H9 (cell line): ENCODE results near the gene NRP2. TPM values are rescaled to one million over a fixed set of nuclear protein-coding genes. Genes with fewer than 3 reads are reported as not detected.

Source experiments
- DNase-seq: peaks from one replicate; pipeline ENCODE4 v3.0.0-alpha.2; 2017
- H2AFZ ChIP-seq: one replicate; pipeline ENCODE4 v1.6.1; 2013; ENCODE audit warnings: mild to moderate bottlenecking, low read length, control low read depth, moderate library complexity
- H2AK5ac ChIP-seq: 2 replicates; pipeline ENCODE4 v1.6.1; 2013; ENCODE audit warnings: low read length, control low read depth, mixed read lengths; ENCODE audit not compliant: insufficient read length
- H2BK120ac ChIP-seq: one replicate; pipeline ENCODE4 v1.6.1; 2013; ENCODE audit warnings: low read depth, mild to moderate bottlenecking, low read length, control low read depth, inconsistent platforms; ENCODE audit not compliant: poor library complexity, severe bottlenecking
- H2BK12ac ChIP-seq: 2 replicates; pipeline ENCODE4 v1.6.1; 2013; ENCODE audit warnings: low read length, control low read depth, mixed read lengths, low read depth; ENCODE audit not compliant: insufficient read length
- H2BK15ac ChIP-seq: 2 replicates; pipeline ENCODE4 v1.6.1; 2013; ENCODE audit warnings: low read depth, low read length, control low read depth
- H2BK20ac ChIP-seq: one replicate; pipeline ENCODE4 v1.6.1; 2013; ENCODE audit warnings: low read depth, mild to moderate bottlenecking, low read length, control low read depth, inconsistent platforms; ENCODE audit not compliant: poor library complexity, severe bottlenecking
- H2BK5ac ChIP-seq: 2 replicates; pipeline ENCODE4 v1.6.1; 2013; ENCODE audit warnings: low read length, control low read depth, mixed read lengths; ENCODE audit not compliant: insufficient read length
- H3K14ac ChIP-seq: 2 replicates; pipeline ENCODE4 v1.6.1; 2013; ENCODE audit warnings: low read length, control low read depth; ENCODE audit not compliant: insufficient read depth
- H3K18ac ChIP-seq: 2 replicates; pipeline ENCODE4 v1.6.1; 2013; ENCODE audit warnings: low read depth, mild to moderate bottlenecking, mixed read lengths, low read length, control low read depth; ENCODE audit not compliant: insufficient read length
- H3K23ac ChIP-seq: 2 replicates; pipeline ENCODE4 v1.6.1; 2013; ENCODE audit warnings: low read length, control low read depth, mixed read lengths, low read depth; ENCODE audit not compliant: insufficient read length
- H3K23me2 ChIP-seq: 2 replicates; pipeline ENCODE4 v1.6.1; 2013; ENCODE audit warnings: low read depth, mild to moderate bottlenecking, mixed read lengths, low read length, control low read depth; ENCODE audit not compliant: insufficient read length, poor library complexity, severe bottlenecking
- H3K27ac ChIP-seq: 2 replicates; pipeline ENCODE4 v1.5.1; 2013; ENCODE audit warnings: low read length, control low read depth, mixed read lengths, low read depth; ENCODE audit not compliant: insufficient read length
- H3K27me3 ChIP-seq: 2 replicates; pipeline ENCODE4 v1.6.1; 2013; ENCODE audit warnings: low read length, control low read depth, inconsistent platforms; ENCODE audit not compliant: insufficient read depth
- H3K4ac ChIP-seq: 2 replicates; pipeline ENCODE4 v1.6.1; 2013; ENCODE audit warnings: low read depth, mild to moderate bottlenecking, control low read depth, inconsistent platforms, low read length, moderate library complexity
- H3K4me1 ChIP-seq: 2 replicates; pipeline ENCODE4 v1.6.1; 2013; ENCODE audit warnings: low read length, control low read depth, inconsistent platforms; ENCODE audit not compliant: insufficient read depth
- H3K4me2 ChIP-seq: 2 replicates; pipeline ENCODE4 v1.6.1; 2013; ENCODE audit warnings: low read length, control low read depth, mixed read lengths; ENCODE audit not compliant: insufficient read length, insufficient read depth
- H3K56ac ChIP-seq: 2 replicates; pipeline ENCODE4 v1.6.1; 2013; ENCODE audit warnings: low read depth, mild to moderate bottlenecking, mixed read lengths, low read length, control low read depth; ENCODE audit not compliant: insufficient read length
- H3K79me1 ChIP-seq: 2 replicates; pipeline ENCODE4 v1.6.1; 2013; ENCODE audit warnings: low read depth, mild to moderate bottlenecking, moderate library complexity, low read length, control low read depth, inconsistent platforms; ENCODE audit not compliant: insufficient read depth, poor library complexity, severe bottlenecking
- H3K79me2 ChIP-seq: 2 replicates; pipeline ENCODE4 v1.6.1; 2013; ENCODE audit warnings: low read length, control low read depth, inconsistent platforms; ENCODE audit not compliant: insufficient read depth
- H3K9ac ChIP-seq: 2 replicates; pipeline ENCODE4 v1.6.1; 2013; ENCODE audit warnings: low read length, control low read depth, mixed read lengths; ENCODE audit not compliant: insufficient read length; ENCODE audit errors: extremely low read depth
- H3K9me3 ChIP-seq: one replicate; pipeline ENCODE4 v1.6.1; 2013; ENCODE audit warnings: low read depth, low read length, inconsistent platforms; ENCODE audit not compliant: control insufficient read depth
- H3T11ph ChIP-seq: one replicate; pipeline ENCODE4 v1.6.1; 2013; ENCODE audit warnings: mild to moderate bottlenecking, low read length, control low read depth, inconsistent platforms
- H4K20me1 ChIP-seq: one replicate; pipeline ENCODE4 v1.6.1; 2013; ENCODE audit not compliant: control insufficient read depth, insufficient read length, insufficient read depth
- H4K5ac ChIP-seq: 2 replicates; pipeline ENCODE4 v1.6.1; 2013; ENCODE audit warnings: low read depth, mild to moderate bottlenecking, mixed read lengths, low read length, control low read depth; ENCODE audit not compliant: insufficient read length
- H4K8ac ChIP-seq: replicated peaks from 2 replicates; pipeline ENCODE4 v1.6.1; 2013; ENCODE audit warnings: low read length, control low read depth, mixed read lengths, low read depth; ENCODE audit not compliant: insufficient read length
- H4K91ac ChIP-seq: 2 replicates; pipeline ENCODE4 v1.6.1; 2013; ENCODE audit warnings: low read depth, mild to moderate bottlenecking, moderate library complexity, mixed read lengths, low read length, control low read depth; ENCODE audit not compliant: insufficient read length
- H3K27ac Mint-ChIP-seq, 3 experiments: 2 replicates in 2 of 3; 3 replicates in 1 of 3; pipeline ENCODE4 v1.8.0; 2020 to 2021; ENCODE audit warnings: mixed read lengths in 3 of 3, mild to moderate bottlenecking in 1 of 3, moderate library complexity in 1 of 3
- H3K27me3 Mint-ChIP-seq: 2 replicates; pipeline ENCODE4 v1.8.0; 2021; ENCODE audit warnings: low read depth, mild to moderate bottlenecking, moderate library complexity, mixed read lengths
- H3K36me3 Mint-ChIP-seq, 3 experiments: 2 replicates in 2 of 3; 3 replicates in 1 of 3; pipeline ENCODE4 v1.8.0; 2020 to 2021; ENCODE audit warnings: low read depth in 3 of 3, mixed read lengths in 3 of 3; ENCODE audit not compliant: insufficient read depth in 1 of 3
- H3K4me1 Mint-ChIP-seq, 2 experiments: 2 replicates each; pipeline ENCODE4 v1.8.0; 2020; ENCODE audit warnings: mixed read lengths in 2 of 2
- H3K4me3 Mint-ChIP-seq, 2 experiments: 2 replicates in 1 of 2; 3 replicates in 1 of 2; pipeline ENCODE4 v1.8.0; 2020 to 2021; ENCODE audit warnings: mild to moderate bottlenecking in 2 of 2, mixed read lengths in 2 of 2, moderate library complexity in 1 of 2
- H3K9me3 Mint-ChIP-seq, 2 experiments: 2 replicates in 1 of 2; 3 replicates in 1 of 2; pipeline ENCODE4 v1.8.0; 2020; ENCODE audit warnings: mild to moderate bottlenecking in 2 of 2, mixed read lengths in 2 of 2, moderate library complexity in 1 of 2
- WGBS: extraction: QIAGEN DNeasy Blood & Tissue Kit; methylation state at CpG from one replicate; pipeline ENCODE4 v1.1.7; 2013; ENCODE audit warnings: missing lambda C conversion rate, low lambda C conversion rate, mixed read lengths; ENCODE audit not compliant: insufficient read length; ENCODE audit errors: extremely low coverage; 5-methylcytosine and 5-hydroxymethylcytosine counted together
- total RNA-seq: library from RNA; stranded (reverse); gene quantifications from 2 replicates; pipeline ENCODE4 v1.2.1, GENCODE V29; 2021
- TF ChIP-seq, protein P1 (sequence below): fragments of 200-600 bp; sonication (generic); conservative IDR thresholded peaks from 3 replicates; pipeline ENCODE4 v1.8.0; 2021; ENCODE audit warnings: antibody characterized with exemption, mild to moderate bottlenecking

The NRP2 gene
- total RNA-seq, 1 experiment from 2014 or later: 19.7 TPM

DNA sequence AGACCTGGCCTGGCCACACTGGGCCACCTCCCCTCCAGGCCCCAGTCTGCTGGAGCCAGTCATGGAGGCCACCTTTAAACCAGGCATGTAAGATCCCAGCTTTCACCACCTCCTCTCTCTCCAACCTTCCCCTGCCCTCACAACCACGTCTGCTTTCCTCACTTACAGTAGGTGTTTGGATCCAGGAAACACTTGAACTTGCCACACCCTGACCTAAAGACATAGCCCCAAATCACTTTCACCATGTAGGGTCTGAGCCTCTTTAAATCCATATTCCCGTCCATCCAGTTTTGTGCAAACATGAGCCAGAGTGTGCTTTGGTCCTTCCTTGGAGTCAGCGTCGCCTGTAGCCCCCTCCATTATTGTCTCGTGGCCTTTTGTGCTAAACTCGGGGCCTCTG lies 66.8 kb downstream of the NRP2 start:
- Mint-ChIP-seq H3K27me3 (no peaks in the 10 kb centered on the region), H3K36me3 (peaks cover 24 to 33% (median 25%) of the 10 kb centered on the region in 3 experiments; a peak in 6 of 7 replicates), H3K27ac (peak overlapping the region; percentile 50 to 98 (median 92); a peak in 5 of 7 replicates), H3K9me3 (no peaks in the 10 kb centered on the region), H3K4me3 (no peak overlapping the region), H3K4me1 (peaks cover 35 to 38% of the 10 kb centered on the region in 2 experiments)
- H2BK12ac ChIP-seq: no peak overlapping the region
- WGBS: no CpG with 5 or more reads among the region's 6 CpGs
- no peak overlapping the region for H4K91ac ChIP-seq
- peaks cover 14% of the 10 kb centered on the region; the same call in 1 of the 2 replicates for H3K4me1 ChIP-seq
- H3K27ac ChIP-seq: no peak overlapping the region
- no peak overlapping the region for H3K4ac ChIP-seq
- no peak overlapping the region for H2AK5ac ChIP-seq
- no peak overlapping the region for H3K23ac ChIP-seq
- peak overlapping the region; percentile 49 for H3K18ac ChIP-seq
- H3K14ac ChIP-seq: peak overlapping the region; percentile 17; the same call in 1 of the 2 replicates
- no peaks in the 10 kb centered on the region for H4K20me1 ChIP-seq
- H2BK5ac ChIP-seq: no peak overlapping the region
- no peaks in the 10 kb centered on the region for H3K9me3 ChIP-seq
- H3K27me3 ChIP-seq: no peaks in the 10 kb centered on the region; the same call in 1 of the 2 replicates
- no peak overlapping the region for H2BK20ac ChIP-seq
- TF ChIP-seq, protein P1, sequence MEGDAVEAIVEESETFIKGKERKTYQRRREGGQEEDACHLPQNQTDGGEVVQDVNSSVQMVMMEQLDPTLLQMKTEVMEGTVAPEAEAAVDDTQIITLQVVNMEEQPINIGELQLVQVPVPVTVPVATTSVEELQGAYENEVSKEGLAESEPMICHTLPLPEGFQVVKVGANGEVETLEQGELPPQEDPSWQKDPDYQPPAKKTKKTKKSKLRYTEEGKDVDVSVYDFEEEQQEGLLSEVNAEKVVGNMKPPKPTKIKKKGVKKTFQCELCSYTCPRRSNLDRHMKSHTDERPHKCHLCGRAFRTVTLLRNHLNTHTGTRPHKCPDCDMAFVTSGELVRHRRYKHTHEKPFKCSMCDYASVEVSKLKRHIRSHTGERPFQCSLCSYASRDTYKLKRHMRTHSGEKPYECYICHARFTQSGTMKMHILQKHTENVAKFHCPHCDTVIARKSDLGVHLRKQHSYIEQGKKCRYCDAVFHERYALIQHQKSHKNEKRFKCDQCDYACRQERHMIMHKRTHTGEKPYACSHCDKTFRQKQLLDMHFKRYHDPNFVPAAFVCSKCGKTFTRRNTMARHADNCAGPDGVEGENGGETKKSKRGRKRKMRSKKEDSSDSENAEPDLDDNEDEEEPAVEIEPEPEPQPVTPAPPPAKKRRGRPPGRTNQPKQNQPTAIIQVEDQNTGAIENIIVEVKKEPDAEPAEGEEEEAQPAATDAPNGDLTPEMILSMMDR: no peak
- no peak overlapping the region for H2BK120ac ChIP-seq
- H3T11ph ChIP-seq: no peak overlapping the region
- no peaks in the 10 kb centered on the region for H3K23me2 ChIP-seq
- H3K4me2 ChIP-seq: no peak overlapping the region
- H4K8ac ChIP-seq: no peak overlapping the region
- H2BK15ac ChIP-seq: no peak overlapping the region
- no peaks in the 10 kb centered on the region for H3K79me2 ChIP-seq
- no peak overlapping the region for H4K5ac ChIP-seq
- no peak overlapping the region for H3K56ac ChIP-seq
- H3K79me1 ChIP-seq: no peaks in the 10 kb centered on the region
- no peak overlapping the region for H2AFZ ChIP-seq
- no peak for DNase-seq
- no peak overlapping the region for H3K9ac ChIP-seq
